H1 (cell line): Measurements from ENCODE around the gene SGMS1. TPM values are rescaled to one million over a fixed set of nuclear protein-coding genes. Genes with fewer than 3 reads are reported as not detected.

Source experiments
- BACH1 ChIP-seq: IDR thresholded peaks from 2 replicates; pipeline ENCODE4 v1.6.1; 2012; ENCODE audit warnings: low read length, improper control_type of control experiment
- CTBP2 ChIP-seq: IDR thresholded peaks from 2 replicates; pipeline ENCODE4 v1.7.0; 2011; ENCODE audit warnings: borderline replicate concordance, mild to moderate bottlenecking, moderate library complexity, mixed read lengths, low read length; ENCODE audit not compliant: insufficient read depth, insufficient read length
- EGR1 ChIP-seq: IDR thresholded peaks from 2 replicates; pipeline ENCODE4 v1.6.1; 2011; ENCODE audit warnings: low read depth, low read length, borderline replicate concordance
- EP300 ChIP-seq, 2 experiments: IDR thresholded peaks; 1 replicate in 1 of 2; 2 replicates in 1 of 2; pipeline ENCODE4 v1.6.1; 2011 to 2012; ENCODE audit warnings: low read depth in 2 of 2, low read length in 2 of 2, mild to moderate bottlenecking in 2 of 2, borderline replicate concordance in 1 of 2, inconsistent platforms in 1 of 2, moderate library complexity in 1 of 2
- POLR2AphosphoS5 ChIP-seq: IDR thresholded peaks from 2 replicates; pipeline ENCODE4 v1.6.1; 2011; ENCODE audit warnings: low read depth, low read length
- RAD21 ChIP-seq, 2 experiments: IDR thresholded peaks in 1 of 2; conservative IDR thresholded peaks in 1 of 2; 2 replicates each; pipeline ENCODE4 v1.6.1; 2011; ENCODE audit warnings: low read depth in 2 of 2, low read length in 2 of 2, improper control_type of control experiment in 1 of 2, inconsistent platforms in 1 of 2, mild to moderate bottlenecking in 1 of 2, moderate library complexity in 1 of 2
- RBBP5 ChIP-seq: IDR thresholded peaks from 2 replicates; pipeline ENCODE4 v1.7.1; 2012; ENCODE audit warnings: low read depth, mild to moderate bottlenecking, inconsistent platforms, low read length, moderate library complexity, borderline replicate concordance
- SP4 ChIP-seq: IDR thresholded peaks from 2 replicates; pipeline ENCODE4 v1.6.1; 2012; ENCODE audit warnings: low read length, inconsistent platforms
- TAF1 ChIP-seq: IDR thresholded peaks from 2 replicates; pipeline ENCODE4 v1.6.1; 2011; ENCODE audit warnings: mild to moderate bottlenecking, low read depth, low read length
- polyA plus RNA-seq, 7 experiments: library from polyadenylated mRNA; depleted of rRNA in 3 of 7; stranded (reverse) in 5 of 7; unstranded in 2 of 7; fragments of >200 nt in 5 of 7; fragments of 200-250 nt in 2 of 7; gene quantifications; 1 replicate in 5 of 7; 2 replicates in 1 of 7; 4 replicates in 1 of 7; pipeline versions ENCODE4 v1.2.1 to v1.2.3, GENCODE V29; 2011 to 2013; ENCODE audit warnings: missing spikeins in 2 of 7, mixed read lengths in 2 of 7
- total RNA-seq: library from RNA; stranded (reverse); fragmentation: NEBNext Ultra II Directional; extraction: Animal tissue kit (Norgen Biotek cat#: 25700); gene quantifications from 2 replicates; pipeline ENCODE4 v1.2.1, GENCODE V29; 2021
- TF ChIP-seq, protein P1 (sequence below): fragments of 300-600 bp; sonication (generic); IDR thresholded peaks from 2 replicates; pipeline ENCODE4 v1.7.1; 2012; ENCODE audit warnings: low read length, moderate library complexity, mild to moderate bottlenecking, inconsistent platforms; ENCODE audit not compliant: insufficient replicate concordance

The SGMS1 gene
- total and polyA plus RNA-seq, 2 of the 8 experiments (the other 6 are each of a cell fraction or from before 2014, with no cell fraction given): 6.0 to 15.6 TPM

DNA sequence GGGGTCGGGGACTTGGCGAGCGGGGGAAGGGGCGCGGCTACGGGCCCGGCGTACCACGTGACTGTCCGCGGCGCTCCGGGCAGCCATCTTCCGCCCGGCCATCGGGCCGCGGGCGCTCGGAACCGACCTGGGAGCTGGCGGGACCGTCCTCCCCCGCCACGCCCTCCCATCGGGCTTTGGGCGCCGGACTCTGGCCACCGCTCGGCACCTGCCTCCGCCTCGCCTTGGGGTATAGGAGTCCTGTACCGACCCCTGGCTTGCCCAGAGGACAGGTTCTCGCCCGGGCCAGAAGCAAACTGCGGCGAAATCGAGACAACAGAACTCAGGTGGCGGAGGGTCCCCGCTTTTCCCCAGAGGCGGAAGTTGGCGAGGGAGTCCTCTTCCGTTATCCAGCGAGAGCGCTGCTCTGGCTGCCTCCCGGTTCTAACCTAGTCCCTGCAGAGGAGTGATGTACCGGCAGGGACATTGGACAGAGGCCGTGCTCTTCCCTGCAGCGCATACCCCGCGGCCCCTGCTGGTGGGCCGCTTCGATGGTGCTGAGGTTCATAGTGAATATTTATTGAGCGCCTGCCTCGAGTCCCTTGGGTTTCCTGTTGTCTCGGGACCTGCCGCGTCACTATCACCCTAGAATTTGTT is 1.2 kb upstream of the SGMS1 start (continued):
- TF ChIP-seq, protein P1, sequence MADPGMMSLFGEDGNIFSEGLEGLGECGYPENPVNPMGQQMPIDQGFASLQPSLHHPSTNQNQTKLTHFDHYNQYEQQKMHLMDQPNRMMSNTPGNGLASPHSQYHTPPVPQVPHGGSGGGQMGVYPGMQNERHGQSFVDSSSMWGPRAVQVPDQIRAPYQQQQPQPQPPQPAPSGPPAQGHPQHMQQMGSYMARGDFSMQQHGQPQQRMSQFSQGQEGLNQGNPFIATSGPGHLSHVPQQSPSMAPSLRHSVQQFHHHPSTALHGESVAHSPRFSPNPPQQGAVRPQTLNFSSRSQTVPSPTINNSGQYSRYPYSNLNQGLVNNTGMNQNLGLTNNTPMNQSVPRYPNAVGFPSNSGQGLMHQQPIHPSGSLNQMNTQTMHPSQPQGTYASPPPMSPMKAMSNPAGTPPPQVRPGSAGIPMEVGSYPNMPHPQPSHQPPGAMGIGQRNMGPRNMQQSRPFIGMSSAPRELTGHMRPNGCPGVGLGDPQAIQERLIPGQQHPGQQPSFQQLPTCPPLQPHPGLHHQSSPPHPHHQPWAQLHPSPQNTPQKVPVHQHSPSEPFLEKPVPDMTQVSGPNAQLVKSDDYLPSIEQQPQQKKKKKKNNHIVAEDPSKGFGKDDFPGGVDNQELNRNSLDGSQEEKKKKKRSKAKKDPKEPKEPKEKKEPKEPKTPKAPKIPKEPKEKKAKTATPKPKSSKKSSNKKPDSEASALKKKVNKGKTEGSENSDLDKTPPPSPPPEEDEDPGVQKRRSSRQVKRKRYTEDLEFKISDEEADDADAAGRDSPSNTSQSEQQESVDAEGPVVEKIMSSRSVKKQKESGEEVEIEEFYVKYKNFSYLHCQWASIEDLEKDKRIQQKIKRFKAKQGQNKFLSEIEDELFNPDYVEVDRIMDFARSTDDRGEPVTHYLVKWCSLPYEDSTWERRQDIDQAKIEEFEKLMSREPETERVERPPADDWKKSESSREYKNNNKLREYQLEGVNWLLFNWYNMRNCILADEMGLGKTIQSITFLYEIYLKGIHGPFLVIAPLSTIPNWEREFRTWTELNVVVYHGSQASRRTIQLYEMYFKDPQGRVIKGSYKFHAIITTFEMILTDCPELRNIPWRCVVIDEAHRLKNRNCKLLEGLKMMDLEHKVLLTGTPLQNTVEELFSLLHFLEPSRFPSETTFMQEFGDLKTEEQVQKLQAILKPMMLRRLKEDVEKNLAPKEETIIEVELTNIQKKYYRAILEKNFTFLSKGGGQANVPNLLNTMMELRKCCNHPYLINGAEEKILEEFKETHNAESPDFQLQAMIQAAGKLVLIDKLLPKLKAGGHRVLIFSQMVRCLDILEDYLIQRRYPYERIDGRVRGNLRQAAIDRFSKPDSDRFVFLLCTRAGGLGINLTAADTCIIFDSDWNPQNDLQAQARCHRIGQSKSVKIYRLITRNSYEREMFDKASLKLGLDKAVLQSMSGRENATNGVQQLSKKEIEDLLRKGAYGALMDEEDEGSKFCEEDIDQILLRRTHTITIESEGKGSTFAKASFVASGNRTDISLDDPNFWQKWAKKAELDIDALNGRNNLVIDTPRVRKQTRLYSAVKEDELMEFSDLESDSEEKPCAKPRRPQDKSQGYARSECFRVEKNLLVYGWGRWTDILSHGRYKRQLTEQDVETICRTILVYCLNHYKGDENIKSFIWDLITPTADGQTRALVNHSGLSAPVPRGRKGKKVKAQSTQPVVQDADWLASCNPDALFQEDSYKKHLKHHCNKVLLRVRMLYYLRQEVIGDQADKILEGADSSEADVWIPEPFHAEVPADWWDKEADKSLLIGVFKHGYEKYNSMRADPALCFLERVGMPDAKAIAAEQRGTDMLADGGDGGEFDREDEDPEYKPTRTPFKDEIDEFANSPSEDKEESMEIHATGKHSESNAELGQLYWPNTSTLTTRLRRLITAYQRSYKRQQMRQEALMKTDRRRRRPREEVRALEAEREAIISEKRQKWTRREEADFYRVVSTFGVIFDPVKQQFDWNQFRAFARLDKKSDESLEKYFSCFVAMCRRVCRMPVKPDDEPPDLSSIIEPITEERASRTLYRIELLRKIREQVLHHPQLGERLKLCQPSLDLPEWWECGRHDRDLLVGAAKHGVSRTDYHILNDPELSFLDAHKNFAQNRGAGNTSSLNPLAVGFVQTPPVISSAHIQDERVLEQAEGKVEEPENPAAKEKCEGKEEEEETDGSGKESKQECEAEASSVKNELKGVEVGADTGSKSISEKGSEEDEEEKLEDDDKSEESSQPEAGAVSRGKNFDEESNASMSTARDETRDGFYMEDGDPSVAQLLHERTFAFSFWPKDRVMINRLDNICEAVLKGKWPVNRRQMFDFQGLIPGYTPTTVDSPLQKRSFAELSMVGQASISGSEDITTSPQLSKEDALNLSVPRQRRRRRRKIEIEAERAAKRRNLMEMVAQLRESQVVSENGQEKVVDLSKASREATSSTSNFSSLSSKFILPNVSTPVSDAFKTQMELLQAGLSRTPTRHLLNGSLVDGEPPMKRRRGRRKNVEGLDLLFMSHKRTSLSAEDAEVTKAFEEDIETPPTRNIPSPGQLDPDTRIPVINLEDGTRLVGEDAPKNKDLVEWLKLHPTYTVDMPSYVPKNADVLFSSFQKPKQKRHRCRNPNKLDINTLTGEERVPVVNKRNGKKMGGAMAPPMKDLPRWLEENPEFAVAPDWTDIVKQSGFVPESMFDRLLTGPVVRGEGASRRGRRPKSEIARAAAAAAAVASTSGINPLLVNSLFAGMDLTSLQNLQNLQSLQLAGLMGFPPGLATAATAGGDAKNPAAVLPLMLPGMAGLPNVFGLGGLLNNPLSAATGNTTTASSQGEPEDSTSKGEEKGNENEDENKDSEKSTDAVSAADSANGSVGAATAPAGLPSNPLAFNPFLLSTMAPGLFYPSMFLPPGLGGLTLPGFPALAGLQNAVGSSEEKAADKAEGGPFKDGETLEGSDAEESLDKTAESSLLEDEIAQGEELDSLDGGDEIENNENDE: no peak
- no peak for TF ChIP-seq SP4
- TF ChIP-seq TAF1: no peak; the same call in 1 of the 2 replicates
- TF ChIP-seq RBBP5: no peak; the same call in 1 of the 2 replicates
- TF ChIP-seq CTBP2: no peak
- TF ChIP-seq POLR2AphosphoS5: peak; percentile 75
- TF ChIP-seq RAD21 (IDR thresholded peaks at IDR 0.05 in 1 of 2, conservative IDR thresholded peaks at IDR 0.05 in 1 of 2; ENCODE audit: low read depth in 2 of 2, low read length in 2 of 2): peak; percentile 12 to 29; a peak in 1 of 4 replicates
- no peak for TF ChIP-seq BACH1
- TF ChIP-seq EGR1: no peak; the same call in 1 of the 2 replicates
- no peak for TF ChIP-seq EP300 (IDR thresholded peaks at IDR 0.05; ENCODE audit: borderline replicate concordance in 1 of 2, low read depth in 2 of 2, low read length in 2 of 2)
